NB4 (cell line): ENCODE measurements around the gene CCDC39.

ENCODE experiments used
- POLR2A ChIP-seq: IDR thresholded peaks from 2 replicates; pipeline ENCODE4 v1.6.1; 2011; ENCODE audit warnings: mild to moderate bottlenecking; ENCODE audit not compliant: insufficient read length; ENCODE audit errors: extremely low read depth
- TF ChIP-seq, protein P1 (sequence below): IDR thresholded peaks from one replicate; pipeline ENCODE4 v1.5.1; 2012; ENCODE audit warnings: low read depth, low read length
- TF ChIP-seq, protein P2 (sequence below): IDR thresholded peaks from 2 replicates; pipeline ENCODE4 v1.6.1; 2011; ENCODE audit warnings: low read depth, low read length

DNA sequence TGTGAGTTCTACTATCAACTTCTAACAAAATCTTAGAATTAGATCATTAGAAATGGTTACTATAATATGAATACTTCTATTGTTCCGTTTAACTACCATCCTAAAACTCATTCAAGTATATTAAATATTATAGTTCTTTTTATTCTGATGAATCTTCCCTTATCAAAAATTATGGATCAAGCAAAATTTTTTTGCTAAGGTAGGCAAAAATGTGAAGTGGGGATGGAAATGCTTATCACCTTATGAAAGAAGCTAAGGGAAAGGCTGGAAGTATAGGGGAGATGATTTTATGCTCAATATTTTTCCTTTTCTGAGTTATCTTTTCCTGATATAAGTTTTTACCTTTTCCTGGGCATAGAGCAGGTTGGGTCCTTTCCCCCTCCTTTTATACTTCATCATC is 40.7 kb upstream of the CCDC39 start:
- TF ChIP-seq, protein P1, sequence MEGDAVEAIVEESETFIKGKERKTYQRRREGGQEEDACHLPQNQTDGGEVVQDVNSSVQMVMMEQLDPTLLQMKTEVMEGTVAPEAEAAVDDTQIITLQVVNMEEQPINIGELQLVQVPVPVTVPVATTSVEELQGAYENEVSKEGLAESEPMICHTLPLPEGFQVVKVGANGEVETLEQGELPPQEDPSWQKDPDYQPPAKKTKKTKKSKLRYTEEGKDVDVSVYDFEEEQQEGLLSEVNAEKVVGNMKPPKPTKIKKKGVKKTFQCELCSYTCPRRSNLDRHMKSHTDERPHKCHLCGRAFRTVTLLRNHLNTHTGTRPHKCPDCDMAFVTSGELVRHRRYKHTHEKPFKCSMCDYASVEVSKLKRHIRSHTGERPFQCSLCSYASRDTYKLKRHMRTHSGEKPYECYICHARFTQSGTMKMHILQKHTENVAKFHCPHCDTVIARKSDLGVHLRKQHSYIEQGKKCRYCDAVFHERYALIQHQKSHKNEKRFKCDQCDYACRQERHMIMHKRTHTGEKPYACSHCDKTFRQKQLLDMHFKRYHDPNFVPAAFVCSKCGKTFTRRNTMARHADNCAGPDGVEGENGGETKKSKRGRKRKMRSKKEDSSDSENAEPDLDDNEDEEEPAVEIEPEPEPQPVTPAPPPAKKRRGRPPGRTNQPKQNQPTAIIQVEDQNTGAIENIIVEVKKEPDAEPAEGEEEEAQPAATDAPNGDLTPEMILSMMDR: no peak
- TF ChIP-seq, protein P2, sequence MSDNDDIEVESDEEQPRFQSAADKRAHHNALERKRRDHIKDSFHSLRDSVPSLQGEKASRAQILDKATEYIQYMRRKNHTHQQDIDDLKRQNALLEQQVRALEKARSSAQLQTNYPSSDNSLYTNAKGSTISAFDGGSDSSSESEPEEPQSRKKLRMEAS: no peak
- TF ChIP-seq POLR2A: no peak
